GM12873 (cell line): ENCODE data around the gene SHOX.

Experiments
- CTCF ChIP-seq: IDR thresholded peaks from 2 replicates; pipeline ENCODE4 v1.5.1; 2012; ENCODE audit warnings: low read depth, mild to moderate bottlenecking, moderate library complexity, low read length, control low read depth; ENCODE audit not compliant: insufficient read depth; ENCODE audit errors: missing control alignments

Gene SHOX

GRCh38 chrX:633985-634958 lies 3.7 kb downstream of the SHOX start:
- no peak for TF ChIP-seq CTCF

GRCh38 chrX:635428-636090 lies 5.0 kb downstream of the SHOX start:
- TF ChIP-seq CTCF = no peak

GRCh38 chrX:636981-637659 lies 6.5 kb downstream of the SHOX start:
- TF ChIP-seq CTCF = no peak

- TF ChIP-seq CTCF = no peak
Measured at GRCh38 chrX:637660-638481, 7.3 kb downstream of the SHOX start.

GRCh38 chrX:638482-639131 lies 8.0 kb downstream of the SHOX start:
- no peak for TF ChIP-seq CTCF

- TF ChIP-seq CTCF = no peak
Measured at GRCh38 chrX:639151-639550, 8.6 kb downstream of the SHOX start.
